Measurements from ENCODE around the gene ATP6AP1.

Gene ATP6AP1

DNA sequence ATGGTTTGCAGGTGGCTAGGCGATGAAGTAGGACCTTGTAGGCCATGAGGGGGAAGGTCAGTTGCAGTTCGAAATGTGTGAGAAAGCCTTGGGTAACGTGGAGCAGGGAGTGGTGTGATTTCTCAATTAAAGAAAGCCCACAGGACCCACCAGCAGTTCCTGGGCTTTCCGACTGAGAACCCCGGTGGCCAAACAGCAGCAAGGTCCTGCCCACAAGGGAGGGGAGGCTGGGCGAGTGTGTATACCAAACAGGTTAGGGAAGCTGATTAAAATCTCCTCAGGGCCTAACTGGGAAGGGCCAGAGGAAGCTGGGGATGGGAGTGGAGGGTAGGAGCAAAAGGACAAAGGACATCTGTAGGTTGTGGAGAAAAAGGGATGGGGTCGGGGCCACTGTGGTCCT lies 2.4 kb downstream of the ATP6AP1 start:
- DNase-seq (ENCODE audit: low read depth), result no peak

DNA sequence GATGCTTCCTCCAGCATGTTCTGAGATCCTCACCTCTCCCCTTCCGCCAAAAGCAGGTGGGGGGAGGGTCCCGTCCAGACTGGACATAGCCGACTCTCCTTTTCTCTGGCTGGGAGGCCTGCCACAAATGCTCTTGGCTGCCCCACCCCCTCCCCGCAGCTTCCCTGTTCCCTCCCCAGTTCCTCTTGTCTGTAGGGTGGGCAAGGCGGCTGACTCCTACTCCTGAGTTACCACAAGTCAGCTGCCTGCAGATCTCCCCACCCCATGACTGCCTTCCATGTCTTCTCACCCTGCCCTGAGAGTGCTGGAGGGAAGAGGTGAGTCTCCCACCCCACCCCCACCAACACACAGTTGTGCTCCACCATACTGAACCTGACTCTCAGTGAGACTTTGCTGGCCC lies 2.9 kb downstream of the ATP6AP1 start:
- no peak for DNase-seq (ENCODE audit: low read depth)

DNA sequence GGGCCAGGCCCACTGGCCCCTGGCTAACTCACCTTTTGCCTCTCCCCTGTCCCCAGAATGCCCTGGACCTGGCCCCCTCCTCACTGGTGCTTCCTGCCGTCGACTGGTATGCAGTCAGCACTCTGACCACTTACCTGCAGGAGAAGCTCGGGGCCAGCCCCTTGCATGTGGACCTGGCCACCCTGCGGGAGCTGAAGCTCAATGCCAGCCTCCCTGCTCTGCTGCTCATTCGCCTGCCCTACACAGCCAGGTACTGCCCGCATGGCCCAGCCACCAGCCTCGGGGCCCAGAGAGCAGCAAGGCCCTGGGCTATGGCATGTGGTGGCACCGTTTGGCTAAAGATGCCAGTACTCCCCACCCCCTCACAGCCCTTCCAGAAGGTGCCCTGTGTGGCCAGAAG lies 3.7 kb downstream of the ATP6AP1 start:
- no peak for DNase-seq (ENCODE audit: low read depth)

DNA sequence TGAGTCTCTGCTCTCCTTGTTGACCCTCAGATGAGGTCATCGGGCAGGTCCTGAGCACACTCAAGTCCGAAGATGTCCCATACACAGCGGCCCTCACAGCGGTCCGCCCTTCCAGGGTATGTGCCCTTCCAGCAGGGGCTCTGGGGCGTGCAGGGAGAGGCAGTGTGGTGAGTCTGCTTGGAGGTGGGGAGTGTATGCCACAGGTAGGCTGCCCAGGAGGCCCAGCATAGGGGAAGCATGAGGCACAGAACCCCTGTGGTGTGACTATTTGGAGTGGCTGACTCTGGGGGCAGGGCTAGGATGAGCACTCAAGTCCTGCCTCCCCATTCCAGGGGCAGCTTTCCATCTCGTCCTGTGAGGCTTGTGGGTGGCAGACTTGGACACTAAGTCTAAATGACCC lies 5.1 kb downstream of the ATP6AP1 start:
- DNase-seq (ENCODE audit: low read depth), result no peak

DNA sequence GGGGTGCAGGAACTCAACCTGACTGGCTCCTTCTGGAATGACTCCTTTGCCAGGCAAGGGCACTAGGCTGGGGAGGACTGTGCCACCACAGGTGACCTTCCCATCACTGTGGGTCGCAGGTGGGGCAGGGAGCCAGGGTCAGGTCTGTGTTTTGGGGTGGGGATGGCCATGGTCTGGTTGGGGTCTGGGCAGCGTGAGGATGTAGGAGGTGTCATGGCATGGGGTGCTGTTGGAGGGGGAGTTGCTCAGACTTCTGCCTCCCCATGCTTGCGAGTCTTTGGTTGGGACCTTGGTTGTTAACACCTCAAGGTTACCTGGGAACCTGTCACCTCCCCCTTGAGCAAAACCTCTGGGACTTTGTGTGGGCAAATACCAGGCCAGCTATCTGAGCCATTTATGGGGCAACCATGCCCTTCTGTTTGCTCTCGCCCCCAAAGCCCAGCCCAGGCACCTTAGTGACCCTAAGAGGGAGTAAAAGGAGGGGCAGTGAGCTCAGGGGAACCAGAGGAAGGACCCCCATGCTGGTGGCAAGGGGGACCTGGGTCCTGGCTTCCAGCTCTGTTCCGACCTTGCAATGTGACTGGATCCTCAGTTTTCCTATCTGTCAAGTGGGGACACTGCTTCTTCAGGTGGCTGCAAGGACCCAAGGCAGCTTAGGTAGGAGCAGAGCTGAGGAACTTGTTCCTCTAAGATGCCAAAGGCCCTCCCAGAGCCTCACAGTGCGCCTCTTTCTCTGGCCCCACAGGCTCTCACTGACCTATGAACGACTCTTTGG lies 6.1 kb downstream of the ATP6AP1 start:
- DNase-seq (ENCODE audit: low read depth), result no peak

DNA sequence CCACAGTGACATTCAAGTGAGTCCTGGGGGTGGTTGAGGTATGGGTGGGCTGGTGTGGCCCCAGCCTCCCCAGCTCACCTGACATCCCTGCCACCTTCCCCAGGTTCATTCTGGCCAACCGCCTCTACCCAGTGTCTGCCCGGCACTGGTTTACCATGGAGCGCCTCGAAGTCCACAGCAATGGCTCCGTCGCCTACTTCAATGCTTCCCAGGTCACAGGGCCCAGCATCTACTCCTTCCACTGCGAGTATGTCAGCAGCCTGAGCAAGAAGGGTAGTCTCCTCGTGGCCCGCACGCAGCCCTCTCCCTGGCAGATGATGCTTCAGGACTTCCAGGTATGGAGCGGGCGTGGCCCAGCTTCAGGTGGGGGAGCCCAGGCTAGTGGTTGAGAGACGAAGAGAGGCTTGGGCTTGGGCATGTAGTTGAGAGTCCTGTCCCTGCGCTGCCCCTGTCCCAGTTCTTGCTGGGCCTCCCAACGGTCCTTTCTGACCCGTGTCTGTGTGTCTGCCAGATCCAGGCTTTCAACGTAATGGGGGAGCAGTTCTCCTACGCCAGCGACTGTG lies 6.8 kb downstream of the ATP6AP1 start:
- no peak for DNase-seq (ENCODE audit: low read depth)

DNA sequence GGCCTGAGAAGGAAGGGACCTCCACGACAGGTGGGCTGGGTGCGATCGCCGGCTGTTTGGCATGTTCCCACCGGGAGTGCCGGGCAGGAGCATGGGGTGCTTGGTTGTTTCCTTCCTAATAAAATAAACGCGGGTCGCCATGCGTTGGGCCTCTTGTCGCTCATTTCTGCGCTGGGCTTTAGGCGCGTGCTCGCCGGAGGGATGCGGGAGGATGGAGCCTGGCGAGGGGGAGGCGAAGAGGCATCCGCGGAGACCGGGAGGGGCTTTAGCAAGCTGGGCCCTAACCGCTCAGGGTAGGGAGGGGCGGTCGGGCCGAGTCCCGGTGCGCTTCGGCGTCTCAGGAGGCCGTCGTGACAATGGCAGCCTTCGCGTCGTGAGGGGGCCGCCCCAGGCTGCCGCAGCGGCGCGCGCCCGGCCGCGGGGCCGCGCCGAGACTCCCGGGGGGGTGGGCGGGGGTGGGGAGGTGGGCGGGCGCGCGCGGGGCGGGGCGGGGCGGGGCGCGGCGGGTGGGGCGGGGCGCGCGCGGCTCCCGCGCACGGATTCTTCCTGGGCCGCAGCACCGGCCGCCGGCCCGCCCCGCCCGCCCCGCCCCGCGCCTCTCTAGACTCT lies 8.0 kb downstream of the ATP6AP1 start:
- no peak for DNase-seq (ENCODE audit: low read depth)

DNA sequence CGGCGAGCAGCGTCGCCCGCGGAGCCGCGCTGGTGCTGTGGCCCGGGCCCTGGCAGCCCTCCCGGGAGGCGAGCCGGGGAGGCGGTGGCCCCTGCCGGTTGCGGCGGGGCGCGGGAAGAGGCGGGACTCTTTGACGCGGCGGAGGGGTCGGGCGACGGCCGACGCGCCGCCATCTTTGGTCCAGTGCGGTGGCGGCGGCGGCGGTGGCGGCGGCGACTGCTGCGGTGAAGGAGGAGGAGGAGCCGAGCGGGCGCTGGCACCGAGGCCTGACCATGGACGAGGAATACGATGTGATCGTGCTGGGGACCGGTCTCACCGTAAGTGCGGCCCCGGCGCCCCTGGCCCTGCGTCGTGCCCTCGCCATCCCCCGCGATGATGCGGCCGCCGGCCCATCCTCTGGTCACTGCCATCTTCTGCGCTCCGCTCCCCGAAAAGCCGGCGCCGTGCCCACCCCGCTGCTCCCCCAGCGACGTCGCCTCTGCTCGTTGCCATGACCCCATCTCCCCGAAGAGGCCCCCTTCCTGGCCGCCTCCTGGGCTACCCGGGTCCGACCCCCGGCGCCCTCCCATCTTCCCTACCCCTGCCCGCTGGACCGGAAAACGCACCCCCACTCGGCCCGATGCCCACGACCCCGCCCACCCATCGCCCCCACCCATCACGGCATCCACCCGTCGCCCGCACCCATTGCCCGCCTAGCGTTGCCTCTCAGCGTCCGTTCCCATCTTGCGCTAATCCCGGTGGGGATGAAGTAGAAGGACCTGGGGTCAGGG lies 8.7 kb downstream of the ATP6AP1 start, which contains the start of gene GDI1:
TSS of gene GDI1 (plus strand) at position 172 of the 770 bp plus-strand sequence. CDS start at position 273, 101 bp downstream.
- no peak for DNase-seq (ENCODE audit: low read depth)

DNA sequence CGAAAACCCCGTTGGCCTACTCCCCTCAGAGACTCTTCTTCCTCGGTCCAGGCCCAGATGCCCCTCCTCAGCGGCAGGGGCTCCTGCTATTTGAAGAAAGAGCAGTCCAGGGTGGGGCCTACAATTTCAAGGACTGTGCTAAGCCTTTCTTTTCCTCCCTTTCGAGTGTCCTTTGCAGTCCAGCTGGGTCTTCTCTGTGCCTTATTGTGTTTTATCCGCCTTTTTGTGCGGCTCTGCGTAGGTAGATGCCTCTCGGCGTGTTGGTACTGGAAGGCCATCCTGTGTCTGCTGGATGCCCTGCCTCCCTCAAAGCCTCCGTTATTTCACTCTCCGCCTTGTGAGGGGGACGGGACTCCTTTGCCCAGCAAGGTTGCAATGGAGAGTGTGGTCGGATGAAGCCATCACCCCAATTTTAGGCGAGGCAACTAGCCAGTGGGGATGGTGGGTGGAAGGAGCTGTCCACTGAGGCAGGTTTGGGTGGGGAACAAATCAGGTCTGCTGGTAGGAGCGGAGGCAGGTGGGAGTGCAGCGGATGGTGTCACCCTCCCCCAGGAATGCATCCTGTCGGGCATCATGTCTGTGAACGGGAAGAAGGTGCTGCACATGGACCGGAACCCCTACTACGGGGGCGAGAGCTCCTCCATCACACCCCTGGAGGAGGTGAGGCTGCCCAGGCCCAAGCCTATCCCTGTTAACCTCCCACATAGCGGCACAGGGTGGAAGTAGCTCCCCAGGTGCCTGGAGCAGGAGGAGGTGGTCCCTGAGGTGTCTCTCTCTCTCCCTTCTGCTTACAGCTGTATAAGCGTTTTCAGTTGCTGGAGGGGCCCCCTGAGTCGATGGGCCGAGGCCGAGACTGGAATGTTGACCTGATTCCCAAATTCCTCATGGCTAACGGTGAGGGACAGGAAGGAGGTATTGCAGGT lies 9.8 kb downstream of the ATP6AP1 start:
- no peak for DNase-seq (ENCODE audit: low read depth)

DNA sequence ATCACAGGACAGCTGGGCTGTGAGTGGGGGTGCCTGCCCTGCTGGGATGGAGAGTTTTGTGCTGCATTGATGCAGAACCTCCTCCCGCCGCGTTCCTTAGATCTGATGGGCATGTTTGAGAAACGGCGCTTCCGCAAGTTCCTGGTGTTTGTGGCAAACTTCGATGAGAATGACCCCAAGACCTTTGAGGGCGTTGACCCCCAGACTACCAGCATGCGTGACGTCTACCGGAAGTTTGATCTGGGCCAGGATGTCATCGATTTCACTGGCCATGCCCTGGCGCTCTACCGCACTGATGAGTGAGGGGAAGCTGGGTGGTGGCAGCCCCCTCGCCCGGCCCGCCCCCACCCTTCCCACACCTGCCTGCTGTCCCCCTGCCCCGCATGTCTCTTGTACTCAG lies 11.4 kb downstream of the ATP6AP1 start:
- no peak for DNase-seq (ENCODE audit: low read depth)

DNA sequence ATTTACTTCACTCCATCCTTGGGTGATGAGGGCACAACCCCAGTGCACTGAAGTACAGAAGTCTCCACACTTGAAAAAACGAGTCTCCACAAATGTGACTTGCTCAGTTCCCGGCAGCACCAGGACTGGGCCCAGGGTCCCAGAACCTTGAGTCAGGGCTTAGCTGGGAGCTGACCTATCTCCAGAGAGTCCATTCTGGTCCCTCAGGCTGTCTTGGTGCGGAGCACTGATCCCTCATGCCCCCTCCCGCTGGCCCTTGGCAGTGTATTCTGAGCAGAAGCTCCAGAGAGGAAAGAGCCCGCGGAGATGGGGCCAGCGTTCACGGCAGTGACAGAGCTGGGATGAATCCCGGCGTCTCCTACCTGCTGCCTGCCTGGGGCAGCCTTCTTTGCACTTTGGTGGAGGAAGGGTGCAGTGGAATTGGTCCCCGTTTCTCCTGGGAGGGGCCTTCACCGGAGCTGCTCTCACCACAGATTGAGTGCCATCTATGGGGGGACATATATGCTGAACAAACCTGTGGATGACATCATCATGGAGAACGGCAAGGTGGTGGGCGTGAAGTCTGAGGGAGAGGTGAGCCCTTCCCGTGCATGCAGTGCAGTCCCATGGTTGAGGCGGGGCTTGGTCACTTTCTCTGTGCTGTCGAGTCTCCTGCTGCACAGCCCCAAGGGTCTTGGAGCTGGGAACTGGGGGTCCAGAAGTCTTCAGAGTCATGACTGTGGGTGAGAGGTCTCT lies 12.3 kb downstream of the ATP6AP1 start:
- no peak for DNase-seq (ENCODE audit: low read depth)

DNA sequence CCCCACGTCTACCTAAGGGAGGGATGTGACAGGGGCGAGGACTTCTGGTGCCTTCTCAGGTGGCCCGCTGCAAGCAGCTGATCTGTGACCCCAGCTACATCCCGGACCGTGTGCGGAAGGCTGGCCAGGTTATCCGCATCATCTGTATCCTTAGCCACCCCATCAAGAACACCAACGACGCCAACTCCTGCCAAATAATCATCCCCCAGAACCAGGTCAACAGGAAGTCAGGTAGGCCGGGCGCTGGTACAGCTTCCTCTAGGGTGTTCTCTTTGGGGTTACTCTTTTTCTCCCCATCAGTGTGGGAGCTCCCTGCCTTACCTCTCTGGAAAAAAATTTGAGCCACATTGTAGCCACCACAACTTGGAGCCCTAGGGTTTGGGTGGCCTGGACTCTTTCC lies 13.1 kb downstream of the ATP6AP1 start:
- no peak for DNase-seq (ENCODE audit: low read depth)

DNA sequence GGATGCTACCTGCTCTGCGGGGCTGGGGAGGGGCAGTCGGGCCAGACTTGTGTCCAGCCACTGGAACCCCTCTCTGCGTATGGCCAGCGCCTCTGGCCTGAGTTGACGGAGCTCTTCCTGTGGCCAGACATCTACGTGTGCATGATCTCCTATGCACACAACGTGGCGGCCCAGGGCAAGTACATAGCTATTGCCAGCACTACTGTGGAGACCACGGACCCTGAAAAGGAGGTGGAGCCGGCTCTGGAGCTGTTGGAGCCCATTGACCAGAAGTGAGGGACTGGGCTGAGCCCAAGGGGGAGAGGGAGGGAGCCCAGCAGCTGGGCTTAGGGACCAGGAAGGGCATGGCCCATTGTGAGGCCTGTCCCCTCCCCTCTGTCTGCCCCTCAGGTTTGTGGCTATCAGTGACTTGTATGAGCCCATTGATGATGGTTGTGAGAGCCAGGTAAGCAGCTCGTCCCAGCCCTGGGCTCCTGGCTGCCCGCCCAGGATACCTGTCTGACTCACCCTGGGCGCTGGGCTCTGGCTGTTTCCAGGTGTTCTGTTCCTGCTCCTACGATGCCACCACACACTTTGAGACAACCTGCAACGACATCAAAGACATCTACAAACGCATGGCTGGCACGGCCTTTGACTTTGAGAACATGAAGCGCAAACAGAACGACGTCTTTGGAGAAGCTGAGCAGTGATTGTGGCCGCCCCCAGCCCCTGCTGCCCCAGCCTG lies 13.7 kb downstream of the ATP6AP1 start:
- no peak for DNase-seq (ENCODE audit: low read depth)

DNA sequence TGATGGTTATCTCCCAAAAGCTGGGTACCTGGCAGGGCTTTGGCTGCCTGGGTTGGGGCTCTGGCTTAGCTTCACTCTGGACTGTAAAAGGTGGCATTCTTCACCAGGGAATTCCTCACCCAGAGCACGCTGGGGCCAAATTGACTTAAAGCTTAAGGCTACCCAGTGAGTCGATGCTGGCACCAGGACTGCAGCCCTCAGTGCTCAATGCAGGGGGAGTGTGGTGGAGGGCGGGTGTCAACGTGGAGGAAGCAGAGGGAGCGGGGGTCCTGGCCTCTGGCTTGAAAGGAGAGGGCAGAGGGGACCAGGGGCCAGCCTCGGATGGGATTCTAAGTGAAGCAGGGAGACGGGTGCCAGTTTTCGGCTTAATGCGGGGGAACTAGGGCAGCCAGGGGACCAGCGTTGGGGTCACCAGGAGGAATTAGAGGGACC lies 15.0 kb downstream of the ATP6AP1 start:
- no peak for DNase-seq (ENCODE audit: low read depth)

DNA sequence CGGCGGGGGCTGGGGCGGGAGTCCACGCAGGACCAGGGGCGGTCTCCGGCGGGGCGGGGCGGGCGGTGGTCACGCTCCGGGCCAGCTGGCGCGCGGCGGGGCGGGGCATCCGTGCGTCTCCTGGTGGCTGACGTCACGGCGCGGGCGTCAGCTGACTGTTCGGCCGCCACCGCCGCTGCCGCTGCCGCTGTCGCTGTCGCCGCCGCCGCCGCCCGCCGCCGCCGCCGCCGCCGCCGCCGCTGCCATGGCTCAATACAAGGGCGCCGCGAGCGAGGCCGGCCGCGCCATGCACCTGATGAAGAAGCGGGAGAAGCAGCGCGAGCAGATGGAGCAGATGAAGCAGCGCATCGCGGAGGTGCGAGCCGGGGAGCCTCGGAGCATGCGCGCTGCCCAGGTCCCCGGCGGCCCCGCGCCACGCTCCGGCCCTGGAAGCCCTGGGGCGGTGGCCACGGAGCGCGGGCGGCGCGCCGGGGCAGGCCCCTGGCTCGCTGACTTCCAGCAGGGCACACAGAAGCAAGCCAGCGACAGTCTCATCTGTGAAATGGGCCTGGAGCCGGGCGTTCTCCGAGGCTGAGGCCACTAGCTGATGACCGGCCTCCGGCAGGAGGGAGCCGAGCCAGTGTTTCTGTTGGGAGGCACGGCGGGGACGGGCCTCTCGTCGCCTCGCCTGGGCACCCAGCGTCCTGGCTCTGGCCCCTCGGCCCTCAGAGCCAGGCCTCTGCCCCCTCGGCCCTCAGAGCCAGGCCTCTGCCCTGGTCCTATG lies 15.7 kb downstream of the ATP6AP1 start, which contains the start of gene FAM50A:
TSS of gene FAM50A (plus strand) at position 150 of the 763 bp plus-strand sequence. CDS start at position 245, 95 bp downstream.
- peak; percentile 39 for DNase-seq (ENCODE audit: low read depth)

DNA sequence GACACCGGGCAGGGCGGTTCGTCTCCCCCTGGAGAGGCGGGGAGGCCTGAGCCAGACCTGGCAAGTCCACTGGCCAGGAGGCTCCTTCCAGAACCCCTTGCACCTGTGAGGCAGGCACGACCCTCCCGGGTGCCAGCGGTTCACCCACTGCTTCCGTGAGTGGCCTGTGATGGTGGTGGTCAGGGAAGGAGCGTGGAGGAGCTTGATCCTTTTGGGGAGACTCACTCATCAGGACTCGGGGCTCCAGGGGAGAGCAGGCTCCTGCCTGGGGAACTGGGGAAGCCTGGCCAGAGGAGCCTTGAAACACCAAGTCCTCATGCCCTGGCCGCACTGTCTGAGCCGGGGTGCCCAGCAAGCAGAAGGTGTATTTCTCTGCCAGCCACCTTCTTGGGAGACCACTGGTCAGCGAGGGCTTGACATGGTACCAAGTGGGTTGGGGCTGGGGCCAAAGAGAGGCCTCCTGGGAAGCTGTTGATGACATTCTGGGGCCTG lies 16.3 kb downstream of the ATP6AP1 start:
- DNase-seq (ENCODE audit: low read depth), result no peak

DNA sequence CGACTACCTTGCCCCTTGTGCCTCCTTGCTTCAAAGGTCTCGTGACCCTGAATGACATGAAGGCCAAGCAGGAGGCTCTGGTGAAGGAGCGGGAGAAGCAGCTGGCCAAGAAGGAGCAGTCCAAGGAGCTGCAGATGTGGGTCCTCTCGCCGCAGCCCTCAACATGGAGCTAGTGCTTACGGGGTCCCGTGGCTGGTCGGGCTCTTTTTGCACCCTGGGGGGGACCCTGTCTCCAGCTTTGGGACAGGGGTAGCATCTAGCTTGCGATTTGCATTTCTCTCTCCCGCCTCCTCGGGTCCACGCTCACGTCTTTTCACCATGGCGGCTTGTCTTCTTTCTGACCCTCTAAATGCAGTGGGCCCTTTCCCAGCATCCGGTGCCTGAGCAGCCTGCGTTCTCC lies 17.3 kb downstream of the ATP6AP1 start:
- no peak for DNase-seq (ENCODE audit: low read depth)

DNA sequence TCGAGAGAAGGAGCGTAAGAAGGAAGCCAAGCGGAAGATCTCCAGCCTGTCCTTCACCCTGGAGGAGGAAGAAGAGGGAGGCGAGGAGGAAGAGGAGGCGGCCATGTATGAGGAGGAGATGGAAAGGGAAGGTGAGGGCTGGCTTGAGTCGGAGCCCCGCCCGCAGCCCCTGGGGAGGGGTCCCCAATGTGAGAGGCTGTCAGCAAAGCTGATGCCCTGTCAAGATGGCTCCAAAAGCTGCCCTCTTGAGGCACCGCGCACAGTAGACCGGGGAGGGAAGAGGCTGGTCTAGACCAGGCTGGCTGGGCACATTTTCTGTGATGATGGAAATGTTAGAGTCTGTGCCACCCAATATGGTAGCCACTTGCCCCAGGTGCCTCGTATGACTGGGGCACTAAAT lies 18.0 kb downstream of the ATP6AP1 start:
- DNase-seq (ENCODE audit: low read depth), result no peak

DNA sequence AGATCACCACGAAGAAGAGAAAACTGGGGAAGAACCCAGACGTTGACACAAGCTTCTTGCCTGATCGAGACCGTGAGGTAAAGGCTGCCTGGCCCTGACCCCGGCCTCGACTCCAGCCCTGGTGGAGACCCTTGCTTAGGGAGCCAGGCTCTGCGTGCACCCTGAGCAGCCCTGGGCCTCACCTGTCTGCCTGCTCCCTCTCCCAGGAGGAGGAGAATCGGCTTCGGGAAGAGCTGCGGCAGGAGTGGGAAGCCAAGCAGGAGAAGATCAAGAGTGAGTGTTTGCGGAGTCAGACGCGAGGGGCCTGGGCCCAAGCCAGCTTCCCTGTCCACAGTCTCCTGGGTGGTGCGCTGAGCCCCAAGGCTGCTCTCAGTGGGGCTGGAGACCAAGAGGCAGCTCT lies 20.0 kb downstream of the ATP6AP1 start:
- no peak for DNase-seq (ENCODE audit: low read depth)
